Pancreas (tissue), 10 donors: ENCODE results near the gene DHRS9. TPM values are rescaled to one million over a fixed set of nuclear protein-coding genes. Genes with fewer than 3 reads are reported as not detected.

Experiments used
- ATAC-seq, 4 donors: fragments of 200-7000 bp; cut with Tn5 transposase; one replicate each; pipeline versions ENCODE4 v1.8.0 to v1.9.1; 2020; ENCODE audit warnings: mild to moderate bottlenecking in 4 of 4, moderate library complexity in 4 of 4
- DNase-seq, 6 donors: peaks; one replicate each; pipeline ENCODE4 v3.0.0-alpha.2; 2020
- FAIRE-seq: peaks from 2 replicates; lab custom pipeline; 2012; peaks lifted over from hg19 to GRCh38; lab: Jason Lieb, UNC
- H3K27ac ChIP-seq, 4 donors: fragments of 200-600 bp; sonication (generic); 1 replicate in 3 of 4; 2 replicates in 1 of 4; pipeline versions ENCODE4 v1.5.0 to v1.8.0; 2020
- H3K27me3 ChIP-seq, 4 donors: fragments of 200-600 bp; one replicate each; pipeline ENCODE4 v1.8.0; 2021
- H3K36me3 ChIP-seq, 3 donors: fragments of 200-600 bp; sonication (generic) in 1 of 3; one replicate each; pipeline versions ENCODE4 v1.5.0 to v1.8.0; 2020 to 2021
- H3K4me1 ChIP-seq, 3 donors: fragments of 200-600 bp; one replicate each; pipeline ENCODE4 v1.8.0; 2021
- H3K4me3 ChIP-seq, 4 donors: fragments of 200-600 bp; sonication (generic) in 2 of 4; one replicate each; pipeline versions ENCODE4 v1.5.0 to v1.8.0; 2020 to 2021
- H3K9me3 ChIP-seq, 4 donors: fragments of 200-600 bp; one replicate each; pipeline ENCODE4 v1.8.0; 2021
- whole genome bisulfite sequencing, 2 donors: extraction: QIAGEN DNeasy Blood & Tissue Kit; methylation state at CpG; one replicate each; pipeline ENCODE4 v1.1.7; 2013; 5-methylcytosine and 5-hydroxymethylcytosine counted together
- intact Hi-C, 3 donors: fragments of 100-400 bp; cut with DNase I; formaldehyde crosslinking; loops; one replicate each; pipeline versions ENCODE4 v1.11.1 to v1.14.2; 2022
- polyA plus RNA-seq, 2 donors: library from polyadenylated mRNA; stranded (reverse); fragments of 200-250 nt; gene quantifications; one replicate each; pipeline ENCODE4 v1.2.3, GENCODE V29; 2013
- total RNA-seq, 6 donors: library from RNA; stranded (reverse); fragmentation: NEBNext Ultra II Directional in 4 of 6; extraction: Animal tissue kit (Norgen Biotek cat#: 25700) in 4 of 6; gene quantifications; one replicate each; pipeline versions ENCODE4 v1.2.1 to v1.2.4, GENCODE V29; 2021 to 2023
- TF ChIP-seq, protein P1 (sequence below), 4 donors: fragments of 200-600 bp; sonication (generic) in 3 of 4; IDR thresholded peaks; one replicate each; pipeline versions ENCODE4 v1.5.0 to v1.8.0; 2021; ENCODE audit warnings: antibody characterized with exemption in 4 of 4
- donor health status: healthy with polysubstance abuse.
- donor health status: DM: no; HTN: no; CAD: no; lungs with moderate emphysema.
- donor health status: DM: no; HTN: no; CAD: no.
- donor health status: control.
- donor health status: control.
- donor health status: Bipolar disorder and iron deficiency.
- donor health status: DM: yes; HTN: yes; CAD: no.
- donor health status: DM: no; HTN: no; CAD: no.
- donor health status: DM: no; HTN: no; CAD: no.
- donor health status: DM: yes; HTN: yes; CAD: no.

DHRS9 gene
- total RNA-seq (1 to 10 TPM in 2 of 6 donors, under 1 TPM in 3, not detected in 1; 0.12 to 3.4 (median 0.58) TPM), polyA plus RNA-seq (under 1 TPM; 0.12 to 0.27 TPM)

DNA sequence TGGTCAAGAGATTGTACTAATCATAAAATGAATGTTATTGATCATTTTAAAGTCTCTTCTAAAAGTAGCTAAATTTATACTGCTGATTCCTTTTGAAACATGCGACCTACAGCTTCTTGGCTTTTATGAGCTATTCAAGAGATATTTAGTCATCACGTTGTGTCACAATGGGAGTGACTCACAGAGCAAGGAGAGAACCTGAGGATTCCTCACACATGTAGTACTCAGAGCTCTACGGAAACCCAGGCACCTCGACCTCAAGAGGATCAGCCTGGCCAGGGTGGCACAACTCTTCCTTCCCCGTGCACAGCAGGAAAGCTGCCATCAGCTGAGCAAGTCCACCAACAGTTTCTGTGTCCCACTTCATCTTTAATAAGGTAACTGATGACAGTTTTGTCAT, at the start of gene DHRS9:
Gene DHRS9 (plus strand): TSS at position 223 of the 400 bp plus-strand sequence. CDS start 12,019 bp downstream, outside the sequence.
- FAIRE-seq (no peak), ATAC-seq (peak in 2 of 4 donors; percentile 20 to 24), DNase-seq (no peak)
- Histone ChIP-seq H3K4me1 (no peaks in the 10 kb centered on the region), H3K4me3 (no peak within 1 kb of the TSS), H3K27me3 (no peaks in the 10 kb centered on the region), H3K9me3 (no peaks in the 10 kb centered on the region), H3K36me3 (no peaks in the 10 kb centered on the region), H3K27ac (no peak within 1 kb of the TSS)
- WGBS, 2 donors: 63 to 74% methylated on average over 5 of the region's 5 CpGs
- intact Hi-C loops: no loop called here
- TF ChIP-seq, protein P1, sequence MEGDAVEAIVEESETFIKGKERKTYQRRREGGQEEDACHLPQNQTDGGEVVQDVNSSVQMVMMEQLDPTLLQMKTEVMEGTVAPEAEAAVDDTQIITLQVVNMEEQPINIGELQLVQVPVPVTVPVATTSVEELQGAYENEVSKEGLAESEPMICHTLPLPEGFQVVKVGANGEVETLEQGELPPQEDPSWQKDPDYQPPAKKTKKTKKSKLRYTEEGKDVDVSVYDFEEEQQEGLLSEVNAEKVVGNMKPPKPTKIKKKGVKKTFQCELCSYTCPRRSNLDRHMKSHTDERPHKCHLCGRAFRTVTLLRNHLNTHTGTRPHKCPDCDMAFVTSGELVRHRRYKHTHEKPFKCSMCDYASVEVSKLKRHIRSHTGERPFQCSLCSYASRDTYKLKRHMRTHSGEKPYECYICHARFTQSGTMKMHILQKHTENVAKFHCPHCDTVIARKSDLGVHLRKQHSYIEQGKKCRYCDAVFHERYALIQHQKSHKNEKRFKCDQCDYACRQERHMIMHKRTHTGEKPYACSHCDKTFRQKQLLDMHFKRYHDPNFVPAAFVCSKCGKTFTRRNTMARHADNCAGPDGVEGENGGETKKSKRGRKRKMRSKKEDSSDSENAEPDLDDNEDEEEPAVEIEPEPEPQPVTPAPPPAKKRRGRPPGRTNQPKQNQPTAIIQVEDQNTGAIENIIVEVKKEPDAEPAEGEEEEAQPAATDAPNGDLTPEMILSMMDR (IDR thresholded peaks at IDR 0.05): no peak

DNA sequence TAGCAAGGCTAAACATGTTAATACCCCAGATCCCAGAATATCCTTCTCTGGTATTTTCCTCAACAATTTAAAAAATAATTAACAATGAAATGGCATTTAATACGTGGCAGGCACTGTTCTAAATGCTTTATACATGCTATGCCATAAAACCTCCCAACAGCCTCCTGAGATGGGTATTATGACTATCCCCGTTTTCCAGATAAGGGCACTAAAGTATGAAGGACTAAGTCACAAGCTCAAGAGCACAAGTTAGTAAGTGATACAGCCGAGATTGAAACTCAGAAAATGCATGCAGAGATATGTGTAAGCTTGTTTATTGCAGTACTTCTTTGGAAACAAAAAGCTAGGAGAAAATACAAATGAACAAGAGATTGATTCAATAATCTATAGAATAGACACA, 46.2 kb upstream of the DHRS9 start:
- H3K36me3 ChIP-seq: no peaks in the 10 kb centered on the region
- WGBS, 2 donors: 53 to 66% methylated on average over 3 of the region's 3 CpGs
- no peak for DNase-seq
- H3K4me1 ChIP-seq: no peaks in the 10 kb centered on the region
- H3K4me3 ChIP-seq: no peak overlapping the region
- no peak overlapping the region for H3K27ac ChIP-seq
- intact Hi-C loops: no loop called here
- no peak for ATAC-seq
- H3K9me3 ChIP-seq: no peaks in the 10 kb centered on the region
- FAIRE-seq: no peak
- TF ChIP-seq, protein P1 (IDR thresholded peaks at IDR 0.05): no peak
- peaks cover 0 to 6% (median 0%) of the 10 kb centered on the region in 4 donors for H3K27me3 ChIP-seq

DNA sequence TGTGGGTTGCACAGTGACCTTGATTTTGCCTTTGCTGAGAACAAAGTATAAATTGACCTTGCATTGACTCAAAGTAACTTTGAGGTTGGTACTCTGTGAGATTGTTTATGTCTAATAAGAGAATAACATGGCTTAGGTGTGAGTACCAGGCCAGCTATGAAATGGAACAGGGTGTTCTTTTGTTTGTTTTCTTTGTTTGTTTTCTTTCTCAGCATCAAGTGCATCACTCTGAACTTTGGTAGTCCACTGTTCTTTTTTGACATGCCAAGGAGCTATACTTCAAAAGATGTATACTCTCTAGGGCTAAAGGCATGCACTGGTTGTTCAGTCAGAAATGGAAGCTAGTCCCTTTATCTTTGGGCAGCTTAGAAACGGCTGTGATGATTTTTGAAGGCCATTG, 43.3 kb upstream of the DHRS9 start:
- Histone ChIP-seq H3K36me3 (no peaks in the 10 kb centered on the region), H3K9me3 (no peaks in the 10 kb centered on the region), H3K4me3 (no peak overlapping the region), H3K4me1 (no peaks in the 10 kb centered on the region), H3K27ac (no peak overlapping the region), H3K27me3 (no peaks in the 10 kb centered on the region)
- no peak for ATAC-seq
- TF ChIP-seq, protein P1 (IDR thresholded peaks at IDR 0.05): no peak
- intact Hi-C loops: no loop called here
- WGBS, 2 donors: 33 to 44% methylated on average over 1 of the region's 1 CpG
- DNase-seq: no peak
- FAIRE-seq: no peak

DNA sequence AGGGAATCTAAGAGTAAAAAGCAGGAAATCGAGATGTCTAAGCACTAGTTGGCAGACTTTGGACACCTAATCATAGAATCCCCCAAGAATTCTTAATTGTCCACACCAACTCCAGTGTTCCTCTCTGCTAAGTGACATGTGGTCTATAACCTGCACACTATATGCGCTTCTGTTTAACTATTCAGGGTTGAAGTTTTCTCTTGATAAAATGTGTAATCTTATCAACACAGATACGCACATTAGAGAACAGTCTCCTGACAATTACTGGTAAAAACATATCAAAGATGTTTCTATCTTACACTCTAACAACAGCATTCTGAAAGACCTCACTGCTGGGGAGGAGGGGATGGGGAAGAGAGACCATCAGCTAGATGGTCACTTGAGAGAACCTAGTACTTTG, 42.1 kb upstream of the DHRS9 start:
- DNase-seq (no peak), ATAC-seq (no peak), FAIRE-seq (no peak)
- Histone ChIP-seq H3K27me3 (no peaks in the 10 kb centered on the region), H3K36me3 (no peaks in the 10 kb centered on the region), H3K9me3 (no peaks in the 10 kb centered on the region), H3K4me1 (no peaks in the 10 kb centered on the region), H3K27ac (no peak overlapping the region), H3K4me3 (no peak overlapping the region)
- TF ChIP-seq, protein P1 (IDR thresholded peaks at IDR 0.05): no peak
- intact Hi-C loops: no loop called here
- 56 to 57% methylated on average over 3 of the region's 3 CpGs for WGBS, 2 donors

DNA sequence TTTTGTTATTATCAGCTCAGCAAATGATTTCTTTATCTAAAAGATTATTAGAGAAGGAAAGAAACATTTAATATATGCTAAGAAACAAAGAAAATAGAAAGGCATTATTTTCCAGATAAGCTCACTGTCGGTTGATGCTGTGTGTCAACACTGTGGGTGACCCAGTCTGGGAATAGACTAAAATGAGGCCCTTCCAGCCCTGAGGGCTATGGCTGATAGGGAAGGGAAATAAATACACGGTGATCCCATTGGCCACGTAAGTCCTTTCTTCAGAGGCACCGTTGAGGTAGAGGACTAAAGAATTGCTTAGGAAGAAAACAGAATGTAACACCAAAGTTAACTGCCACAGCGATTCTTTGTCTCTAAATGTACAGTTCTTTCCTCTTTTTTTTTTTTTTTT, 40.0 kb upstream of the DHRS9 start:
- Histone ChIP-seq H3K4me3 (no peak overlapping the region), H3K27me3 (no peaks in the 10 kb centered on the region), H3K36me3 (no peaks in the 10 kb centered on the region), H3K27ac (no peak overlapping the region), H3K9me3 (no peaks in the 10 kb centered on the region), H3K4me1 (no peaks in the 10 kb centered on the region)
- no peak for FAIRE-seq
- no peak for DNase-seq
- intact Hi-C loops: no loop called here
- no peak for ATAC-seq
- WGBS, 2 donors: 64 to 73% methylated on average over 5 of the region's 5 CpGs
- TF ChIP-seq, protein P1 (IDR thresholded peaks at IDR 0.05): no peak
